CD4-positive, alpha-beta T cell treated with Interleukin-4 for 1 hour (primary cell): ENCODE measurements around the gene TRPM8.

Source experiments
- DNase-seq, 2 donors: peaks; one replicate each; pipeline ENCODE4 v3.0.0-alpha.2; 2020 to 2022

Gene TRPM8

GRCh38 chr2:233976690-233977294 is 59.6 kb downstream of the TRPM8 start:
- peak in 1 of 2 donors; percentile 79 for DNase-seq

GRCh38 chr2:233977296-233977837 is 60.2 kb downstream of the TRPM8 start:
- DNase-seq, result no peak

GRCh38 chr2:233979748-233980147 is 62.6 kb downstream of the TRPM8 start:
- no peak for DNase-seq

- no peak for DNase-seq
Observed at GRCh38 chr2:233980955-233981561, 63.9 kb downstream of the TRPM8 start.

- DNase-seq, result no peak
Observed at GRCh38 chr2:233981574-233982420, 64.6 kb downstream of the TRPM8 start.

- DNase-seq, result no peak
Observed at GRCh38 chr2:233982421-233983121, 65.4 kb downstream of the TRPM8 start.

- DNase-seq, result no peak
Observed at GRCh38 chr2:233983445-233983844, 66.3 kb downstream of the TRPM8 start.

- no peak for DNase-seq
Observed at GRCh38 chr2:233988581-233988980, 71.4 kb downstream of the TRPM8 start.

GRCh38 chr2:233989221-233989858 is 72.2 kb downstream of the TRPM8 start:
- DNase-seq, result no peak

GRCh38 chr2:233990261-233990798 is 73.2 kb downstream of the TRPM8 start:
- DNase-seq, result peak; percentile 60 to 78

GRCh38 chr2:233991196-233991595 is 74.0 kb downstream of the TRPM8 start:
- peak in 1 of 2 donors; percentile 16 for DNase-seq

GRCh38 chr2:233992513-233993217 is 75.5 kb downstream of the TRPM8 start:
- DNase-seq, result no peak

- no peak for DNase-seq
Observed at GRCh38 chr2:233993461-233993860, 76.3 kb downstream of the TRPM8 start.

GRCh38 chr2:233994151-233994550 is 77.0 kb downstream of the TRPM8 start:
- DNase-seq, result no peak

GRCh38 chr2:233996000-233996399 is 78.8 kb downstream of the TRPM8 start:
- no peak for DNase-seq

- DNase-seq, result no peak
Observed at GRCh38 chr2:233996461-233996860, 79.3 kb downstream of the TRPM8 start.

- DNase-seq, result no peak
Observed at GRCh38 chr2:233997707-233998106, 80.5 kb downstream of the TRPM8 start.

GRCh38 chr2:233999182-233999581 is 82.0 kb downstream of the TRPM8 start:
- no peak for DNase-seq

GRCh38 chr2:234001380-234002160 is 84.4 kb downstream of the TRPM8 start:
- peak in 1 of 2 donors; percentile 38 for DNase-seq

GRCh38 chr2:234002281-234002680 is 85.1 kb downstream of the TRPM8 start:
- DNase-seq, result no peak
